8988T (cell line): ENCODE measurements around the gene DDX55.

Source experiments
- DNase-seq: peaks from one replicate; pipeline ENCODE4 v3.0.0; 2011

DDX55 gene

DNA sequence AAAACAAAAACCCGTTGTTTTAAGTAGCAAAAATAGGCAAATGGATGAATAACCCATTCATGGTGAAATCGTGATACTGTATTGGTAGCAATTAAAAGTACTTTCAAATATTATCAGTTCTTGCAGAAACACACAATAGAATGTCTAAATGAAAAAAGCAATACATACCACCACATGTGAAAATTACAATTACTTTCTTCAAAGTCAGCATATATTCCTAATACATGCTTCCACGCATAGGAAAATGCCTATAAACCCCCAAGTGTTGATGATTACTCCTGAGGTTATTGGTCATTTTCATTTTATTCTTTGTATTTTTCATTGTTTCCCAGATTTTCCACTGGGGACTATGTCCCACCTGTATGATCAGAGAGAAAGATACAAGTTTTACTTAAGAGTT is 15.2 kb downstream of the DDX55 start:
- no peak for DNase-seq

- no peak for DNase-seq
Measured at GRCh38 chr12:123617580-123617979, 15.7 kb downstream of the DDX55 start.

- DNase-seq = no peak
Measured at GRCh38 chr12:123621101-123621500, 19.2 kb downstream of the DDX55 start.

DNA sequence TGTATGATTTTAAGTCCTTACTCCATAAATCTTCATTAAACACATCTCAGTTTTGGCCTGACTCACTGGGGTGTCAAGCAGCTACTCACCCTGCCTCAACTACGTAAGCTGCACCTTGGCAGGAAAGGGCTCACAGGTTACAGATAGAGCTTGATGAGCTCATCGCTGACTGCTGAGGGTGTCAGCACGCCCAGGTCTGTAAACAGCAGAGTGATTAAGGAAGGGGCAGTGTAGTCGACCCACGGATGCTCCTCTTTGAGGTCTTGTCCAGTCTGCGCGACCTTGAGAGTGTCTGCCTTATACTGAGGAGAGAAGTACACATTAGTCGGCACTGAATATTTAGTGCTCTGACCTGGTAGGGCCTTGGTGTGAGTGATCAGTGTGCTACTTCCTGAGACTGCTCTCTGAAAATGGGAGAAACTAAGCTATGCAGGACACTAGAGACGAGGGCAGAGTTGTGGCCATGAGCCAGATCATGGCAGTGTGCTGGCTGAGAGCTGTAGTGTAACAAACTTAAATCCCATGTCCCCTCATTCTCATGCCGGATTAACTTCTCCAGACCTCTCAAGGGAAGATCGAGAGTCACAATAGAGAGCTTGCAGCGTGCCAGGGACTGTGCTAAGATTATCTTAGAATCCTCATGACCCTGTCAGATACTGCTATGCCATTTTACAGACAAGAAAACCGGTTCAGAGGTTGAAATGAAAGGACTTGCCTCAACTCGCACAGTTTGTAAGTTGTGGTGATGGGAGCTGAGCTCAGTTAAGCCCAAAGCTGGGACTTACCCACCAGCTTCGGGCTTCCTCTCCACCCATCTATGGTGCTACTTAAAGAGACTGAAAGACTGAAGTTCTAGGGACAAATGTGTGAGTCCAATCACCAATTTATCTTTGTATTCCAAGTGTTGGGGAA is 20.0 kb downstream of the DDX55 start:
- no peak for DNase-seq

GRCh38 chr12:123633379-123634141 is 31.7 kb downstream of the DDX55 start, which contains the start of the genes EIF2B1 and GTF2H3:
Gene EIF2B1, minus strand, starts transcription at chr12:123633686. Its CDS starts 129 bp downstream, at chr12:123633557.
Gene GTF2H3, plus strand, starts transcription at chr12:123633829. Its CDS starts 31 bp downstream, at chr12:123633860.
- peak; percentile 94 for DNase-seq

DNA sequence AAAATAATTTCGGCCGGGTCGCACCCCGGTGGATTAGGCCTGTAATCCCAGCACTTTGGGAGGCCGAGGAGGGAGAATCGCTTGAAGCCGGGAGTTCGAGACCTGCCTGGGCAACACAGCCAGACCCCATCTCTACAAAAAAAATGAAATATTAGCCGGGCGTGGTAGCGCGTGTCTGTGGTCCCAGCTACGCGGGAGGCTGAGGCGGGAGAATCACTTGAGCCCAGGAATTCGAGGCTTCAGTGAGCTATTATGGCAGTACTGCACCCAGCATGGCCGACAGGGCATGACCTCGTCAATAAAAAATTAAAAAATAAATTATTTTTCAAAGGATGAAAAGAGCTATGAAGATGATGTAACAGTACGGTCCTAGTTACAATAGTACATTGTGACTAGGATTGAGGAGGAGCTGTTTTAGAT is 32.3 kb downstream of the DDX55 start:
- no peak for DNase-seq

DNA sequence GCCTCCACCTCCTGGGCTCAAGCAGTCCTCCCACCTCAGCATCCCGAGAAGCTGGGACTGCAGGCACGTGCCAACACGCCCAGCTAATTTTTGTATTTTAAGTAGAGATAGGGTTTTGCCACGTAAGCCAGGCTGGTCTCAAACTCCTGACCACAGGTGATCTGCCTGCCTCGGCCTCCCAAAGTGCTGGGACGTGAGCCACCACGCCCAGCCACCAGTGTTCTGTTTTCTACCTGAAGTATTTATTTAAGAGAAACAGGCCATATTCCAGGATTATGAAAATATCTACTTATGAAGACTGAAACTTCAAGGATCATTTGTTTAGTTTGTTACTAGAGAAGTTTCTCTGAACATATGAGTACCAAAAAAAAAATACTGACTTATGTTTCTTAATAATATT is 42.0 kb downstream of the DDX55 start:
- no peak for DNase-seq

DNA sequence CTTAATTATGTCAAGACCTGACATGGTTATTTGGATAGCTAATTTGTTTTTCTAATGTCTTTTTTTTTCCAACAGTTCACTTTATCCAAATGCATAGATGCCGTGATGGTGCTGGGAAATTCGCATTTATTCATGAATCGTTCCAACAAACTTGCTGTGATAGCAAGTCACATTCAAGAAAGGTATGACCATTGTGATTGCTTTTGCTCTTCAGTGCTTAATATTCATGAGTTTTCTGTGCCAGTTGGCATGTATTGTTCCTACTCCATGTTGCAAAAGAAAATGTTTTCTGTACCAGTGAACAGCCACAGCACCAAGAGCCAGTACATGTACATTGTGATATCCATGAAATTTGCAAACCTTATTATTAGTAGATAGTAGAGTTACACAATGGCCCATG is 43.5 kb downstream of the DDX55 start:
- no peak for DNase-seq

- no peak for DNase-seq
Measured at GRCh38 chr12:123645878-123646277, 44.0 kb downstream of the DDX55 start.

DNA sequence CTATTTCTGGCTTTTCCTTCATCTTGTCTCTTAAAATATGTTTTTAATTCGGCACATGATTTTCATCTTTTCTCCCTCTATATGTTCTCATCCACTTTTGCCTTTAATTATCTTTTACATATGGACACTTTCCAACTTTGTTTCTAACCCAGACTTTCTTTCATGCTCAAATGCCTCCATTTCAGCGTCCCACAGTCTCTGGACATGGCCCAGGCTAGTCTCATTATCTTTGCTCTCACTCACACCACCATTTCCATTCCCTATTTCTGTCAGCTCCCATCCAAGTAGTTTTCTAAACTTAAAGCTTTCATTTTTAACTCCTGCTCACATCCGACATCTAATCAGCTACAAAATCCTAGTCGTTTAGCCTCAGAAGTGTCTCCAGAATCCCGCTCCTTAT is 46.5 kb downstream of the DDX55 start:
- no peak for DNase-seq

- no peak for DNase-seq
Measured at GRCh38 chr12:123654129-123654701, 52.3 kb downstream of the DDX55 start.

- no peak for DNase-seq
Measured at GRCh38 chr12:123655420-123655819, 53.5 kb downstream of the DDX55 start.

DNA sequence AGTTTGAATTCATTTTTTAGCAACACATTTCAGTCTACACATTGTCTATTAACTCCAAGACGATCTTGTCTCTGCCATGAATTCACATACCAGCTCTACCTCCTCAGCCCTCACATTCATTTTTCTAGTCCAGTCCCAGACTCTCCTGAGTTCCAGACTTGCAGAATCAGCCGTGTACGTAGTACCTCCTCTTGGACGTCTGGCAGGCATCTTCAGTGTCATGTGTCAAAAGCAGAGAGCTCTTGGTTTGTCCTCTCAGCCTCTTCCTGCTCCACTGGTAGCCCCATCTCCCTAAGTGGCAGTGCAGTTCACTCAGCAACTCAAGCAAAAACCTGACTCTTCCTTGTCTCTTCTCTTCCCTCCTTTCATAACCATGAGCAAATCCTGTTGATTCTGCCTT is 54.5 kb downstream of the DDX55 start:
- DNase-seq = no peak

GRCh38 chr12:123657211-123657610 is 55.3 kb downstream of the DDX55 start:
- no peak for DNase-seq

DNA sequence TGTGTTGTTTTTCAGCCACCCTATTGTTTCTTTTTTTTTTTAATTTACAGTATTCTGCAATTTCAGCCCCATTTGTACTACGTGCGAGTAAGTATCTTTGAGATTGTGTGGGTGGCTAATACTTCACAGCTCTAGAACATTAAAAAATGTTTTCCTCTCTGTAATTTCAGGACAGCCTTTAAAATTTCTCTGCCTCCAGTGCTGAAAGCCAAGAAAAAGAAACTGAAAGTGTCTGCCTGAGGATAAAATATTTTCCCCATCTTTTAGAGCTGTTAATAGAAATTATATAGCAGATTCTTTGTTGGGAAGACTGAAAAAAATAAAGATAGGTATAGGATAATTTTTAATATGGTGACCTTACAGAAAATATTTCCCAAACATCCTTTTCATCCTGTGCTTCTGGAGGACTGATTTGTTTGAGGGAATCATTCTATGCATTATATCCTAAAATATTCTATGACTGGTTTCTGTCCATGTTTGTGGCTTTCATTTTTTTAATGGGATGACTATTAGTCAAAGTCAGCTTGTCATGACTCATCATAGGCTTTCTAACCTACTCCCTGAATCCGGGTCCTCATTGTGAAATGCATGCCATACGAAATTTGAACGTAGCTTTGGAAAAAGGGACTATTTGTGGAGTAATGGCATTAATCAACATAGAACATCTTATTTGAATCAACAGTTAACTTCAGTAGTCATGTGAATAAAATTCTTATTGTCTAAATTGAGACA is 58.3 kb downstream of the DDX55 start:
- no peak for DNase-seq

DNA sequence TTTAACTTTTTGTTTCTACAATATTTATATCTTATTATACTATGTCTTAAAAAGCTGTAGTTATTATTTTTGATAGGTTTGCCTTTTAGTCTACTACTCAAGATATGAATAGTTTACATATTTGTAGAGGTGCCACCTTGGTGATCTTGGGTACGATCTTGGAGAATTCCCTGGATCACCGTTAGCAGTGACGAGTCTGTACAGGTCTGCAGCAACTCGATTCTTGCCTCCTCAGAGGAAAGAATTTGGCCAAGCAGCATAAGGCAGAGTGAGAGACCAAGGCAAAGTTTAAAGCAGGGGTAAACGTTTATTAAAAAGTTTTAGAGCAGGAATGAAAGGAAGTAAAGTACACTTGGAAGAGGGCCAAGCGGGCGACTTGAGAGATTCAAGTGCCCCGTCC is 65.9 kb downstream of the DDX55 start:
- DNase-seq = no peak
